HG03432 (cell line): Measurements from ENCODE around the gene RAB6B.

ENCODE experiments used
- ATAC-seq: cut with Tn5 transposase; IDR thresholded peaks from one replicate; pipeline ENCODE4 v1.9.1; 2021; ENCODE audit warnings: mild to moderate bottlenecking, moderate library complexity; ENCODE audit not compliant: unreplicated experiment

Gene RAB6B

DNA sequence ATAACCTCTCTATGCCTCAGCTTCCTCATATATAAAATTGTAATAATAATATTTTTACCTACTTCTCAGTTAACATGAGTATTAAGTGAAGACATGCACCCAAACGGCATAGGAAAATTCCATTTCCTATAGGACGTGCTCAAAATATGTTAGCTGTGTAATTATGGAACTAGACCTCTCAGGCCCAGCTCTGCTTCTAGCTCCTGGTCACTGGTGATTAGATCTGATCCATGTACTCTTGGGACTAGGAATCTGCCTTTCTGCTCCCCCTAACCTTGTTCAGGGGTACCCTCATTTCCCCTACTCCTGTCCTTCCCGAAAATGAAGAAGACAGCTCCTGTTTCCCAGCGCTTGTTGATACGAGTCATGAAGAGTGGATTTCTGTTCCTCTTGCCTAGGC lies 119.8 kb downstream of the RAB6B start:
- ATAC-seq = no peak

- ATAC-seq = no peak
Observed at GRCh38 chr3:133775309-133775708, 120.4 kb downstream of the RAB6B start.
